Cardiac septum (tissue), 1 donor: ENCODE data around the gene AAR2. TPM values are rescaled to one million over a fixed set of nuclear protein-coding genes. Genes with fewer than 3 reads are reported as not detected.

Experiments used
- DNase-seq: peaks from one replicate; pipeline ENCODE4 v3.0.0-alpha.2; 2020; ENCODE audit warnings: low spot score
- intact Hi-C: fragments of 100-400 bp; cut with DNase I; formaldehyde crosslinking; loops from one replicate; pipeline ENCODE4 v1.14.0; 2022
- total RNA-seq: library from RNA; stranded (reverse); fragmentation: NEBNext Ultra II Directional; extraction: Animal tissue kit (Norgen Biotek cat#: 25700); gene quantifications from one replicate; pipeline ENCODE4 v1.2.1, GENCODE V29; 2021
- donor health status: DM: no; HTN: no; CAD: no.

Gene AAR2
- total RNA-seq, 1 donor from 2014 or later: 14.7 TPM

DNA sequence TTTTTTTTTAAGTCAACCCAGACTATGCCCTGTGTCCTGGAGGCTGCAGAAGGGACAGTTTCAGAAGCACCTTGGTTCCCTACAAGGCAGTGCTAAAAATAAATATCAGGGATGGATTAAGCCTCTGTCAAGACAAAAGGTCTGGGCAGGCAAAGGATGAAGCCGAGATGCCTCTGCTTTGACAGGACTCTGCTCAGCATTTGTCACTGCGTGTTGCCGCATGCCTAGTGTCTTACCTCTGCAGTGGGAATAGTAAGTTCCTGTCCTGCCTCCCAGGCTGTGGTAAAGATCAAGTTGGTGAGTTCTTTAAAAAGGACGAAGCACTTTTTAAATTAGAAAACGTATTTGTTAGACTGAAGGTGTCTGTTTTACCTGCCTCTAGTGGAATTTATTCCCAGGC lies 15.1 kb downstream of the AAR2 start:
- intact Hi-C loops: no loop called here
- DNase-seq: no peak

DNA sequence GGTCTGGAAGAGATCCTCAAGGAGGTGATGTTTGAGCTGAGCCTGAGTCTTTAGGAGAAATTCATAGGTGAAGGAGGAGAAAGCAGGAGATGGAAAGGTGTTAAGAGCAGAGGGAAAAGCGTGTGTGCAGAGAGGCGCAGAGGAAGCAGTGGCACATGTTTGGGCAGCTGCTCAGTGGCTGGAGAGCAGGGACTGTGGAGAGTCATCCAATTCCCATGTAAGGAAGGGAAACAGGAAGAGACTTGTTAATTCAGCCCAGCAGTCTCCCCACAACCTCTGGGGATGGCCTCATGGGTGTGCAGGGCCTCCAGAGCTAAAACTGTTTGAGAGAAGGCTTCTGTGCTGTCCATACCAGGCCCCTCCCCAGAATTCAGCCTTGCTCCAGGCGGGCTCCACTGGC lies 16.2 kb downstream of the AAR2 start:
- DNase-seq: no peak
- intact Hi-C loops: no loop called here

DNA sequence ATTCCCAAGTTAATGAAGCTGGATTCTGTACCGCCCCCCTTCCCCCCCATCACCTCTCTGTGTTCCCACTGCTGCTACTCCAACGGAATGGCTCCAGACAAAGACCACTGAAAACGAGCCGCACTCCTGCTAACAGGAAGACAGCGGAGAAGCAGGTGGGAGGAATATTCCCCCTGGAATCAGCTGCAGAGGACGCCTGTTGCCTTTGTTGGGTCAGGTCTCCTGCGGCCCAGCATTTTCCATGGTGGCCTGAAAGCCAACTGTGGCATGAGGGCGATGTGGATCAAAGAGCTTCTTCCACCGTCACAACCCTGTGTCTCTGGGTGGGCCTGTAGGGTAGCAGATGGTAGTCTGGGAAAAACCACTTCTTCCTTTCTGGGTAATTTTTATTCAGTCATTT lies 16.8 kb downstream of the AAR2 start:
- intact Hi-C loops: no loop called here

DNA sequence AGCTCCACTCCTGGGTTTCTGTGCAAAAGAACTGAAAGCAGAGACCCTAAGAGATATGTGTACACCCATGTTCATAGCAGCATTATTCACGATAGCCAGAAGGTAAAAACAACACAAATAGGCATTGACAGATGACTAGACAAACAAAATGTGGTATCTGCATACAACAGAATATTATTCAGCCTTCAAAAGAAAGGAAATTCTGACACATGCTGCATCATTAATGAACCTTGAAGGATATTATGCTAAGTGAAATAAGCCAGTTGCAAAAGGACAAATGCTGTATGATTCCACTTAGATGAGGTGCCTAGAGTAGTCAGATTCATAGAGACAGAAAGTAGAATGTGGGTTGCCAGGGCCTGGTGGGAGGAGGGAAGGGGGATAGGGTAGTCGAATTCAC lies 17.8 kb downstream of the AAR2 start:
- intact Hi-C loops: no loop called here
- no peak for DNase-seq

More for the DNA sequence above, 16.8 kb downstream of the AAR2 start:
- no peak for DNase-seq

- no peak for DNase-seq
- intact Hi-C loops: no loop called here
These were observed 19.2 kb downstream of the AAR2 start for GRCh38 chr20:36255445-36255844.

- intact Hi-C loops: no loop called here
These were observed 23.1 kb downstream of the AAR2 start for GRCh38 chr20:36259177-36260061.

GRCh38 chr20:36260316-36260715 lies 24.0 kb downstream of the AAR2 start:
- DNase-seq: no peak
- intact Hi-C loops: no loop called here

More at GRCh38 chr20:36259177-36260061, 23.1 kb downstream of the AAR2 start:
- no peak for DNase-seq

DNA sequence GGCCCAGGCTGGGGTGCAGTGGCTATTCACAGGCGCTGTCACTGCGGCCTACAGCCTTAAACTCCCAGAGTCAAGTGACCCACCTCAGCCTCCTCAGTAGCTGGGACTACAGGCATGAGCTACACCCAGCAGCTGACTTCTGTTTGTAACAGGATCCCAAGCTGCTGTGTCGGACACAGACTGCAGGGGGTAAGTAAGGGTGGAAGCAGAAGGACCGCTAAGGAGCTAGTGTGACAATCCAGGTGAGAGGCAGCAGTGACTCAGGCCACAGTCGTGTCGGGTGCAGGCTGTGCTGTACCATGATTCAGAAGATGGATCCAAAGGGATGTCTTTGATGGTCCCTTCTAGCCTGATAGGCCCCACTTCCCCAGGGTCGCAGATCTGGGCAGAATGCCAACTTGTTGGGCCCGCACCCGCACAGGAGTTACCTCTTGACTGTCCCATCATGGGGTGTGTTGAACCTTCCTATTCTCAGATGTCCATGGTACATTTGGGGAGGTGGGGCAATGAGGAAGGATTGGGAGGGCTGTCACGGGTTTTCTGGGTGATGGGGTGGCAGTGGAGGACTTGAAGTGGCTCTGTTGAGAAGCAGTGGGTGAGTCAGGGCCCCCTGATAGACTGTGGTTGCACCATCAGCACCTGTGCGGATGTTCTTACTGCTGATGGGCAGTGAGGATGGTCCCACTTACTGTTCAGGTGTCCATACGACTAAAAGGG lies 25.3 kb downstream of the AAR2 start:
- intact Hi-C loops: no loop called here
- no peak for DNase-seq

DNA sequence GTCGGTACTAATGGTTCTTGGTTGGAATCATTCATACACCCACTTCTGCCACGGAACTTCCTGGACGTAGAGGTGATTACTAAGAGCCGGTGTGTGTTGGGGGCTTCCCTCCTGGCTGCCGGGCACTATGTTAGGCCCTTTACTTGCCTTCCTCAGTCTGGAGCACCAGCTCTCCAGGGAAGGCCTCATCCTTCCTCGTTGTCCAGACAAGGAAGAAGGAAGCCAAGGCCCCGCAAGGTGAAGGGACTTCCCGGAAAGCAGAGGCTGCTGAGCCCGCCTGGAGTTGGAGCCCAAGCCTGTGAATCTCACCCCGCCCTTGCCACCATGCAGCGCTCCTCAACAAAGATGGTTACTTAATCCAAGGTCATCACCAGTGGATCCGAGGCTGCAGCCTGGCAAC lies 26.2 kb downstream of the AAR2 start:
- DNase-seq: no peak
- intact Hi-C loops: no loop called here

DNA sequence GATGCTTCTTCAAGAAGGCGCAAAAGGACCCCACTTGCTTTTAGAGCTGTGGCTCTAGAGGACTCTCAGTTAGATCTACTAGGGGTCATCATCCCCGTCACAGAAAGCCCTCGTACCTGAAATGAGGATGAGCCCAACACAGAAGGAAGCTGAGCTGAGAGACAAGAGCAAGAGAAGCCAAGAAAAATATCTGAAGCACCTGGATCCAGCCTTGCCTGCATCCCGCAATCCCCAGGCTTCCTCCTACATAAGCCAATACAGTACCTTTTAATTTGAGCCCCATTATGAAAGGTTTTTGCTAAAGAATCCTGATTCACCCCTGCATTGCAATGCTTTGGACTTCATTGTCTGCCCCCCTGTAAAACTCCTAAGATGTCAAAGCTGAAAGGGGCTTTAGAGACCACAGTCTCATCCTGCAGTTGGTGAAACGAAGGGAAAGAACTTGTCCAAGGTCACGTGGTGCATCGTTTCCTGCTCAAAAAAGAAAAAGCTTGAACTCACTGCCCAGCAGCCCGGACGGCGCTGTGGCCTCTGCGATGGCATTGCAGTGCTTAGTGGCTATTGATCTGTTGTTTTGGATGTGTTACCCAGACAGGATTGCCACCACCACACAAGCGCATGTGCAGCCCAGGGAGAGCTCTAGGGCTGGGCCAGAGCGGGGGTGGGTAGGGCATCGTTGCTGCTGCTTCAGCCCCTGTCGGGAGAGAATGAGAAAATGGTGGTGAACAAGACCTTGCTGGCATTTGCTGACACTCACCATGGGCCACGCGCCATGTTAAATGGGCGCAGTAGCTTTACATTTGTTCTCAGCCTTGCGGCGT lies 28.4 kb downstream of the AAR2 start:
- DNase-seq: no peak

DNA sequence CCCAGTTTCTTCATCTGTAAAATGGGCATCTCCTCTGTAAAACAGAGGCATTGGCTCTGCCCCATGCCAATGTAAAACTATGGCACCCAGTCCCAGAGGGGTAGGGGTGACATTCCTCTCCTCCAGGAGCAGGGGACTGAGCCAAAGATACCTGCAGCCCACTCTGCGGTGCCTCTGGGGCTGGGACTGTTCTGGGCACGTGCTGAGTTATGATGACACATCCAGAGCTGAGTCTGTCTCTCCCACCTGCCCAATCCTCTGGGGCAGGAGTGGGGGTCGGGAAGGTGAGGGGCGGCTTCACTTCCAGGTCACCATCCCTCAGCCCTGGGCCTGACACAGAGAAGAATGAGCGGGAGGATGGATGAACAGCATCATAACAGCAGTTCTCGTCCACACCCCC lies 29.9 kb downstream of the AAR2 start:
- DNase-seq: no peak
- intact Hi-C loops: no loop called here

More for the DNA sequence above, 28.4 kb downstream of the AAR2 start:
- intact Hi-C loops: no loop called here

DNA sequence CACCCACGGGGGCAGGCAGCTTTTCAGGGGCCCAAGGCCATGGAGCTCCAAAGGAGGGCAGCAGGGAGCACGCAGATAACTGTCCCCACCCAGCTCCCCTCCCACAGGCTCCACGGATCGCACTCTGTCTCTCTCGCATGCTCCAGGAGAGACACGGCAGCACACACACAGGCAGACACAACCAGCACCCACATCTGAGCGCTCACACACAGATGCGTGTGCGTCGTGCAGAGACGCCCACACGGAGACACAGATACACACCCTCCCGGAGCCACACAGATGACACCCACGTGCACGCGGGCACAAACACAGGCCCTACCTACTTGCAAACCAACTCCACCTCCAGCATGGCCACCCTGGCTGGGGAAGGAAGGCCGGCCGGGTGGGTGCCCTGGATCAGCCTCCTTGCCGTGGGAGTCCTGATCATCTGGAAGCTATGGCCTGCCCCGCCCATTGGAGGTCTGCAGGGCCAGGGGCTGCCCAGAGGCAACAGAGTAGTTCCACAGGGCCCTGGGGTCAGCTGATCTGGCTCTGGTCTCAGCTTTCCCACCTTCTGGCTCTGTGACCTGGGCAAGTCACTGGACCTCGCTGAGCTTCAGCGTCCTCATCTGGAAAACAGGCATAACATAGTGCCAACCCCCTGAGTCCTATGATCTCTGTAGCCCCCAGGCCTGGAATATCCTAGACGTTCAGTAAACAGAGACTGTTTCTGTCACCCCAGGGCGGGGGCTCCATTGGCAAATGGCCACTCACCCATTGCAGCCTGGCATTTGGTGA lies 31.5 kb downstream of the AAR2 start:
- no peak for DNase-seq
- intact Hi-C loops: no loop called here

- intact Hi-C loops: no loop called here
- peak; percentile 71 for DNase-seq
These were observed 32.4 kb downstream of the AAR2 start for GRCh38 chr20:36268440-36269342.

DNA sequence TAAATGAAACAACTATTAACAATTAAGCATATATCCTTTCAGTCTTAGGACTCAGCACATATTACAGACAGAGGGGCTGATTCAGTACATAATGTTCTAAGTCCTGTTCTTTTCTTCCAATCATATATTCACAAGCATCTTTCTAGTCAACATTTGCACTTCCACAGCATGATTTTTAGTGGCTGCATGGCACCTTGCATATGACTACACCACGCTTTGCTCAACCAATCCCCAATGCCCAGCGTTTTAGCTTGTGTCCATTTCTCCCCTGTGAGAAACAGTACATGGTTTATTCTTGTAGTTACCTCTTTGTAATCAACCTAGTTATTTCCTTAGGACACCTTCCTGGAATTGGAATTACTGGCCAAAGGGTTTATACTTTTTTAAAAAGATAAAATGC lies 33.2 kb downstream of the AAR2 start:
- intact Hi-C loops: no loop called here
- no peak for DNase-seq

GRCh38 chr20:36270744-36271638 lies 34.7 kb downstream of the AAR2 start:
- intact Hi-C loops: no loop called here
- peak; percentile 51 for DNase-seq

DNA sequence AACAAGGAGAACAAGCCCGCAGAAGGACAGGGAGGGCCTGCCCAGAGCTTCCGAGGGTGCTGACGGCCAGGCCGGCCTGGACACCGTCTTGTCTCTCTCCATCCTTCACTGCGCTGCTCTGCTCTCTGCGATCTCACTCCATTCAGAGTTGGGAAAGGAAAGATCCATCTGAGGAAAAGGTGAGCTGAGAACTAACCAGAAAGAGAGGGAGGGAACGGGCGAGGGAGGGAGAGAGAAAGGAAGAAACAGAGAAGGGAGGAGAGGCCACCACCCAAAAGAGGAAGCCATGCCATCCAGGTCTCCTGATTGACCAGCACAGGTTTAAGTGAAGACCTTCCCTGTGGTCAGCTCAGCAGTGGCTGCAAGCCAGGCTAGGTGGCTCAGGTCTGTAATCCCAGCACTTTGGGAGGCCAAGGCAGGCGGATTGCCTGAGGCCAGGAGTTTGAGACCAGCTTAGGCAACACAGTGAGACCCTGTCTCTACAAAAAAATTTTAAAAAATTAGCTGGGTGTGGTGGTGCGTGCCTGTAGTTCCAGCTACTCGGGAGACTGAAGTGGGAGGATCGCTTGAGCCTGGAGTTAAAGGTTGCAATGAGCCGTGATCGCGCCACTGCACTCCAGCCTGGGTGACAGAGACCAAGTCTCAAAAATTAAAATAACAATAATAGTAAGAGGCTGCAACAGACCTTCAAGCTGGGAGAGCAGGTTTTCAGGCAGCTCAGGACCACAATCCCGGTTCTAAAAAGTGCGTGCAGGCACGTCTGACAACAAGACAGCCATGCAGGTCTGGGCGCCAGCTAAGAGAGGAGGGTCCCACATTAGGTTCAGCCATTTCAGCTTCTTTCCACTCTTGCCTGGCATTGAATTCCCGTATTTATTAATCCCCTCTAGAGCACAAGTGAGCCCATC lies 35.6 kb downstream of the AAR2 start:
- intact Hi-C loops: no loop called here
- DNase-seq: peak; percentile 38
